Stimulated activated CD4-positive, alpha-beta T cell treated with anti-CD3 and anti-CD28 coated beads, Interleukin-12 subunit alpha, Interleukin-12 subunit beta, amount 100 ng/mL, for 24 hours (primary cell): ENCODE results near the gene LRRFIP1.
"Not testable (repeated sequence)": the region's sequence is repeated elsewhere in the genome, so short reads cannot be mapped to it uniquely, and the experiment has no call there.

ENCODE experiments used
- DNase-seq, 2 experiments: peaks; one replicate each; pipeline ENCODE4 v3.0.0-alpha.2; 2020; ENCODE audit warnings: low read depth in 2 of 2

LRRFIP1 gene

GRCh38 chr2:237596520-237597195 lies 30.7 kb upstream of the LRRFIP1 start:
- DNase-seq: no peak

- DNase-seq: no peak
Measured at GRCh38 chr2:237597196-237598145, 29.9 kb upstream of the LRRFIP1 start.

- no peak for DNase-seq
Measured at GRCh38 chr2:237598468-237599208, 28.7 kb upstream of the LRRFIP1 start.

- DNase-seq: no peak
Measured at GRCh38 chr2:237599465-237600110, 27.8 kb upstream of the LRRFIP1 start.

DNA sequence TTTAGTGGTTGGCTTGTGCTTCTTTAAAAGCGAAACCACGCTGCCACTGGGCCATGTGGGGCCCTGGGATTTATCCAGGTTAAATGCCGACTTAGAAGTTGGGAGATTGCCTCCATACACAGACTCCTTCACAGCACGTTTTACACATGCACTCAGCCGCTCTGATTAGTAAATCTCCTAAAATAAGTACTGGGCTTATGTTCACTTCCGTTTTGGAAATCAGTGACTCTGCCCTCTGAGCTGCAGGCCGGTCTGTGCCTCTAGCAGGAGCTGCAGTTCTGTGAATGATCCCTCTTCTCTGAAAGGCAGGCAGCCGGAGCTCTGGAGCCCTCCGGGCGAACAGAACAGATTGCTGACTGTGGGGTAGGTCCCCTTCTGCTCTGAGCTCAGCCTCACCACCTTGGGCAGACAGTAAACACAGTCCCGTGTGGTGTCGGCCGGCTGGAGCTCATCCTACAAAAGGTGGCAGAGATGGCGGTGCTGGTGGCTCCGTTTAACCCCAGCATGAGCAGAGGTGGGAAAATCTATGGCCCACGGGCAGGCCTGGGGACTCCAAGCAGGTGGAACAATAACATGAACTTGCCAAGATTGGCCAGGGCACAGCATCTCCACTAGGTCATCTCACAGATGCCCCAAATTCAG lies 27.1 kb upstream of the LRRFIP1 start:
- DNase-seq: no peak

GRCh38 chr2:237601453-237602116 lies 25.8 kb upstream of the LRRFIP1 start:
- DNase-seq: no peak

DNA sequence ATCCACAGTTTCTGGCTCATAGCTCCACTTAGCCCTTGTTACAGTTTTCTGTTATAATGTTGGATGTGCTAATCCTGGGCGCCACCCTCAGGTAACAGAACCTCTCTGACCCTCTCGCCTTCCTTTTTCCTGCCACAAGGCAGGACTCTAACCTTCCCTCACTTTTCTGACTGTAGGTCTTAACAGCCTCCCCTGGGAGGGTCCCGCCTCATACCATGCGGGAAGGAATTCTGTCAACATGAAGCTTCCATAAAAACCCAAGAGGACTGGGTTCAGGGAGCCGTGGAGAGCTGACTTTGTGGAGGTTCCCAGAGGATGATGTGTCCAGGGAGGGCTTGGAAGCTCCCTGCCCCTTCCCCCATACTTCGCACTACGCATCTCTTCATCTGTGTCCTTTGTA lies 25.0 kb upstream of the LRRFIP1 start:
- no peak for DNase-seq

DNA sequence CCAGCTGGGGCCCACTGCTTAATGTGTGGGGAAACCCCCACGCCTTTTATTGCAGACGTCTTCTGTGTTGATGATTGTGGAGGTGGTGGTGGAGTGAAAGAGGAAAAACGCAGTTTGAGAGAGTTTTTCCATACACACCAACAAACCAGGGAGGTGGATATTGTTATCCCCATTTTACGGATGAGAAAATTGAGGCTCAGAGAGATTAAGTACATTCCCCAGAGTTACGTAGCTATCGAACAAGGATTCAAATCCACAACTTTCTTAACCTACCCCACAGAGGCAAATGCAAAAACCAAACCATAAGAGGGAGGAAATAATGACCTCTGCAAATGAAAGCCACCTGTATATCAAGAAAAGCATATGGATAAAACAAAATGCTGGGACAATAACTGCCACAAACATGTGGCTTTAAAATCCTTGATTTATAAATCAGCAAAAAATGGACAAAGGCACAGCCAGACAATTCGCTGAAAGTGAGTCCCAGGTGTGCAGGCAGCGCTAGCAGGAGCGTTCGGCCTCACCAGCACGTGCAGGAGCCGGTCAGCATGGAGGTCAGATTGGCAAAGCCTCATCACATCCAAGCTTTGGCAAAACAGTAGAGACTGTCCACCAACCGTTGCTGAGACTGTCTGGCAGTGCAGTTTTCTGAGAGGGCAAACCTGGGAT lies 24.2 kb upstream of the LRRFIP1 start:
- DNase-seq: no peak

- DNase-seq: peak in 1 of 2 experiments; percentile 17
Measured at GRCh38 chr2:237603718-237604362, 23.5 kb upstream of the LRRFIP1 start.

GRCh38 chr2:237604391-237604790 lies 23.0 kb upstream of the LRRFIP1 start:
- no peak for DNase-seq

DNA sequence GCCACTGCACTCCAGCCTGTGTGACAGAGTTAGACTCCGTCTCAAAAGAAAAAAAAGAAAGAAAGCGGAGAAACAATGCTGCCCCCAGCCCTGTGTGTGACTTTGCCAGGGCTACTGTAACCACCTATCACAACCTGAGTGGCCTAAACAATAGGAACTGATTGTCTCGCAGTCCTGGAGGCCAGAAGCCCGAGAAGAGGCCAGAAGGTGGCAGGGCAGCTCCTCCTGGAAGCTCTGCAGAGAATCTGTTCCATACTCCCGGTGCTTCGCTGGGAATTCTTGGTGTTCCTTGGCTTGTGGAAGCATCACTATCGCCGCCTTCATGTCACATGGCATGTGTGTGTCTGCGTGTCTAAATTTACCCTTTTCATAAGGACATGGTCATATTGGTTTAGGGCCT lies 22.4 kb upstream of the LRRFIP1 start:
- no peak for DNase-seq

DNA sequence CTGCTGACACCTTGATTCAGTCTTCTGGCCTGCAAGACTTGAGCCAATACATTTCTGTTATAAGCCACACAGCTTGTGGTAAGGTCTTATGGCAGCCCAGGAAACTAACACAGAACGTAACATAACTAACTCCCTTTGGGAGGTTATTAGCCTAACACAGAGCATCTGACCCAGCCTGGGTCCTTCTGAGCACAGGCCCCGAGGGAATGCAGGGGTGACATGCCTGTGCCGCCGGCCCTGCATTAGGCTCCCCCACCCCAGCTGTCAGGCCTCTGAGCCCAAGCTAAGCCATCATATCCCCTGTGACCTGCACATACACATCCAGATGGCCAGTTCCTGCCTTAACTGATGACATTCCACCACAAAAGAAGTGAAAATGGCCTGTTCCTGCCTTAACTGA lies 20.9 kb upstream of the LRRFIP1 start:
- not testable (repeated sequence) for DNase-seq

GRCh38 chr2:237612527-237613357 lies 14.6 kb upstream of the LRRFIP1 start:
- no peak for DNase-seq

DNA sequence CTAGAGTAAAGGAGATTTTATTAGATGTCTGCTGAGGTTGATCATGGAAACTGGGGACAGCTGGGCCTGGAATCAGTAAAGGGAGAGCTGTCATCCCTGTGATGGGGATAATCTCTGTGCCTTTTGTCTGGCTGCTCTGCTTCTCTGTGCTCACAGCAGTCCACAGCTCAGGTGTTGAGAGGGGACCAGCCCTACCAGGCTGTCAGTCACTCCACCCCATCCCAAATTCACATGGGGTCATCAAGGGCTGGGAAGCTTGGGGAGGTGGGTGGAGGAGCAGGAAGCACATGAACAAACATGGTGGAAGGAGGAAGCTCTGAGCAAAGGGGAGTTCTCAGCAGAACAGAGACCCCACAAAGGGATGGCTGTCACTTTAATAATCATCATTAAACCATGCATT lies 13.7 kb upstream of the LRRFIP1 start:
- DNase-seq: no peak

DNA sequence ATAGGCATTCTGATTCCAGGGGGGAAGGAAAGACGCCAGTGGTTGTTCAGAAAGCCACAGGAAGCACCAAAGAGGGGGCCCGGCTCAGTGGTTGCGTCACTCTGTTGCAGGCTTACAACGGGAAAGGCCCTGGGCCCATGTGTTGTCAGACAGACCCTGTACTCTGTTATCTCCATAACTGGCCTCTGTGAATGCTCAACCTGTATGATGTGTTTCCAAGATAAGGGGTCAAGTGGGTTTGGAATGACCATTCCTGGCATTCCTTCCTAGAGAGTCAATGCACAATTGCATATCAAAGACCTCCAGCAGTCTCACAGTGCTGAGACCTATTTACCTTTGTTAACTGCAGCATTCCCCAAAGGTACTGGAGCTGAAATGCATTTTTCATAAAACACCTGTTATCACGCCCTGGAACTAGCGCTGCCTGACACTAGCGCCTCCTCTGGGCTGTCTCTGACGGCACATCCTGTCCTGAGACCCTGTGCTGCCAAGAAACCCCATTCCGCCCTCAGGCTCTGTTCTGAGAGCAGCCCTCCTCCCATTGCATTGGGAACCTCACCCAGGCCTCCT lies 13.2 kb upstream of the LRRFIP1 start:
- no peak for DNase-seq

GRCh38 chr2:237615631-237616249 lies 11.6 kb upstream of the LRRFIP1 start:
- no peak for DNase-seq

GRCh38 chr2:237616373-237616733 lies 11.0 kb upstream of the LRRFIP1 start:
- DNase-seq: no peak
